SJSA1 (cell line): ENCODE results near the gene SV2B. TPM values are rescaled to one million over a fixed set of nuclear protein-coding genes. Genes with fewer than 3 reads are reported as not detected.

Experiments used
- DNase-seq, 2 experiments: peaks; one replicate each; pipeline ENCODE4 v3.0.0-alpha.2; 2015 to 2020; ENCODE audit warnings: low spot score in 2 of 2, low read depth in 1 of 2
- H3K27ac ChIP-seq: fragments of 250-450 bp; sonication (Bioruptor Pico); 2 replicates; pipeline ENCODE4 v1.5.1; 2020; ENCODE audit warnings: mild to moderate bottlenecking, moderate library complexity
- H3K27me3 ChIP-seq: fragments of 250-450 bp; sonication (Bioruptor Pico); replicated peaks from 2 replicates; pipeline ENCODE4 v1.5.1; 2020; ENCODE audit warnings: mild to moderate bottlenecking, moderate library complexity
- H3K36me3 ChIP-seq: fragments of 250-450 bp; sonication (Bioruptor Pico); 2 replicates; pipeline ENCODE4 v1.5.1; 2020; ENCODE audit warnings: mild to moderate bottlenecking
- H3K4me1 ChIP-seq: fragments of 250-450 bp; sonication (Bioruptor Pico); replicated peaks from 2 replicates; pipeline ENCODE4 v1.6.1; 2021; ENCODE audit warnings: mild to moderate bottlenecking
- H3K4me3 ChIP-seq: fragments of 250-450 bp; sonication (Bioruptor Pico); 2 replicates; pipeline ENCODE4 v1.5.1; 2020; ENCODE audit warnings: mild to moderate bottlenecking
- H3K9me3 ChIP-seq: fragments of 250-450 bp; sonication (Bioruptor Pico); replicated peaks from 2 replicates; pipeline ENCODE4 v1.5.1; 2020; ENCODE audit warnings: mild to moderate bottlenecking
- total RNA-seq: library from RNA; depleted of rRNA; stranded (reverse); fragments of >200 nt; shearing (Covaris generic); gene quantifications from 2 replicates; pipeline ENCODE4 v1.2.3, GENCODE V29; 2014

SV2B gene
- total RNA-seq, 1 experiment from 2014 or later, result not detected

- Histone ChIP-seq H3K4me3 (no peak overlapping the region), H3K9me3 (no peaks in the 10 kb centered on the region), H3K4me1 (no peaks in the 10 kb centered on the region), H3K27ac (no peak overlapping the region), H3K27me3 (no peaks in the 10 kb centered on the region), H3K36me3 (no peaks in the 10 kb centered on the region)
- no peak for DNase-seq
Measured at GRCh38 chr15:91249591-91249990, 149.5 kb downstream of the SV2B start.

- H3K4me3 ChIP-seq, result no peak overlapping the region
- DNase-seq, result no peak
- no peaks in the 10 kb centered on the region for H3K9me3 ChIP-seq
- no peak overlapping the region for H3K27ac ChIP-seq
- H3K27me3 ChIP-seq, result 0 out of 2 replicates have a peak, but pooled peaks cover 2% of the 10 kb centered on the region
- no peaks in the 10 kb centered on the region for H3K36me3 ChIP-seq
- H3K4me1 ChIP-seq, result no peaks in the 10 kb centered on the region
Measured at GRCh38 chr15:91252322-91252721, 152.3 kb downstream of the SV2B start.

DNA sequence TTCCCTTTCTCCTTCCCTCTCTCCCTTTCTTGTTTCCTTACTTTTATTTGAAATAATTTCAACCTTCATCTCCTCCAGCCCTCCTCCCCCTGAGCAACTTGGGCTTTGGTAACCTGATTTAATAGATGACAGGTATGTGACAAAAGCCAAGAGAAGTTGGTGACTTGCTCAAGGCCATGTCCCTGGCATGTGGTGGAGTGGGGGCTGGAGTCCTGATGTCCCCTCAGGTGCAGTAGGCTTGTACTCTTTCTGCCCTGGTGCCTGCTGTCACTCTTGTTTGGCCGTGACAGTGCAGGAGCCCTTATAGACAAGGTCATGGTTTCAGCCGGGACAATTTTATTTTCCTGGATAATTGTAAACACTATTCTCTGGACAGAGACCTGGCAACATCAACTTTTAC is 152.7 kb downstream of the SV2B start:
- Histone ChIP-seq H3K36me3 (no peaks in the 10 kb centered on the region), H3K4me3 (no peak overlapping the region), H3K27me3 (0 out of 2 replicates have a peak, but pooled peaks cover 2% of the 10 kb centered on the region), H3K4me1 (no peaks in the 10 kb centered on the region), H3K9me3 (no peaks in the 10 kb centered on the region), H3K27ac (no peak overlapping the region)
- no peak for DNase-seq

- Histone ChIP-seq H3K27ac (no peak overlapping the region), H3K4me1 (no peaks in the 10 kb centered on the region), H3K36me3 (no peaks in the 10 kb centered on the region), H3K4me3 (no peak overlapping the region), H3K9me3 (no peaks in the 10 kb centered on the region), H3K27me3 (0 out of 2 replicates have a peak, but pooled peaks cover 2% of the 10 kb centered on the region)
- no peak for DNase-seq
Measured at GRCh38 chr15:91253605-91254004, 153.5 kb downstream of the SV2B start.

DNA sequence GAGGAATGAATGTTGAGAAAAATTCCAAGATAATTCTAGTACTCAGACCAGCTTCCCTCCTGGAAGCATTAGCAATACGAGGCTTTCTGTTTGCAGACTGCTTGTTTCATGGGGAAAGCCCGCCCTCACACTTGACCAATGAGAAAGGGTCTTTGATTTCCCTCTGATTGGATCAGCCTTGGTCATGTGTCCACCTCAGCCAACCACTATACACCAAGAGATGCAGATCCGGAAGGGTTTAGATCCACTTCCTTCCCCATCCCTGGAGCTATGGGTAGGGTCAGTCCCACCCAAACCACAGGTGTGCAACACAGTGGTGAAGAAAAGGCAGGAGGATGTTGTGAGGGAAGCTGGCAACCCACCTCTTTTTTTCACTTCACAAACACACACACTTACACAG is 154.7 kb downstream of the SV2B start:
- Histone ChIP-seq H3K27ac (no peak overlapping the region), H3K4me3 (no peak overlapping the region), H3K27me3 (0 out of 2 replicates have a peak, but pooled peaks cover 2% of the 10 kb centered on the region), H3K4me1 (no peaks in the 10 kb centered on the region), H3K36me3 (no peaks in the 10 kb centered on the region), H3K9me3 (no peaks in the 10 kb centered on the region)
- no peak for DNase-seq

GRCh38 chr15:91255670-91256192 is 155.7 kb downstream of the SV2B start:
- no peaks in the 10 kb centered on the region for H3K9me3 ChIP-seq
- H3K27me3 ChIP-seq, result 0 out of 2 replicates have a peak, but pooled peaks cover 2% of the 10 kb centered on the region
- H3K27ac ChIP-seq, result no peak overlapping the region
- DNase-seq, result no peak
- H3K36me3 ChIP-seq, result no peaks in the 10 kb centered on the region
- H3K4me1 ChIP-seq, result no peaks in the 10 kb centered on the region
- H3K4me3 ChIP-seq, result no peak overlapping the region

DNA sequence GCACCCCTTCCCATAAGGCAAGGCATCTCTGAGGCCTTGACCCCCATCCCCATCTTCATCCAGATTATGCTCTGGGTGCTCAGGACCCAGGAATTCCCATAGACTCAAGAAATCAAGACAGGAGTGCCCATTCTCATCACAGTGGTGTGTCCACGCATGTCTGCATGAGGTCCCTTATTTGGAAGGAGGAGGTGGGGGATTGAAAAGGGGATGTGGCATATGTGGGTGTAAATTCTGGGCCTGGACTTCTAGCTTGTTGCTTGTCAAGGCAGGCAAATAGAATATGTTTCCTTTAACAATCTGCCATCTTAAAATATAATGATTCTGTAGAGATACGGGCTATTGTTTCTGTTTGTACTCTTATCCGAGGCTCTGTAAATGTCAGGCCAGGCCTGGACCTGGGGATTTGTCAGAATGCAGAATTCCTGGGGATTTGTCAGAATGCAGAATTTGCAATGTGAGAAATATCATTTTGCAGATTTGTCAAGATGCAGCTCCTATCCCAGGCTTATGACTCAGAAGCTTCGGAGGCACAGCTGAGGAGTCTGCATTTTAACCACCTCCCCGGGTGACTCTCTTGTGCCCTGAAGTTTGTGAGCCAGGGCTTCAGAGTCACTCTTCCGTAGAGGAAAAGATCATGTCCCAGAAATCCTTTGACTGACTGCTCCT is 157.8 kb downstream of the SV2B start:
- no peak overlapping the region for H3K4me3 ChIP-seq
- H3K27ac ChIP-seq, result no peak overlapping the region
- no peaks in the 10 kb centered on the region for H3K36me3 ChIP-seq
- no peak for DNase-seq
- no peaks in the 10 kb centered on the region for H3K9me3 ChIP-seq
- no peaks in the 10 kb centered on the region for H3K4me1 ChIP-seq
- 0 out of 2 replicates have a peak, but pooled peaks cover 2% of the 10 kb centered on the region for H3K27me3 ChIP-seq

GRCh38 chr15:91258415-91258759 is 158.3 kb downstream of the SV2B start:
- no peaks in the 10 kb centered on the region for H3K9me3 ChIP-seq
- 0 out of 2 replicates have a peak, but pooled peaks cover 2% of the 10 kb centered on the region for H3K27me3 ChIP-seq
- 0 out of 2 replicates have a peak, but pooled peaks cover 2% of the 10 kb centered on the region for H3K4me1 ChIP-seq
- no peak overlapping the region for H3K27ac ChIP-seq
- no peak overlapping the region for H3K4me3 ChIP-seq
- DNase-seq, result no peak
- H3K36me3 ChIP-seq, result no peaks in the 10 kb centered on the region

GRCh38 chr15:91259077-91259476 is 159.0 kb downstream of the SV2B start:
- Histone ChIP-seq H3K4me1 (peaks cover 8% of the 10 kb centered on the region; the same call in 1 of the 2 replicates), H3K9me3 (no peaks in the 10 kb centered on the region), H3K36me3 (no peaks in the 10 kb centered on the region), H3K4me3 (no peak overlapping the region), H3K27me3 (0 out of 2 replicates have a peak, but pooled peaks cover 2% of the 10 kb centered on the region), H3K27ac (no peak overlapping the region)
- no peak for DNase-seq

DNA sequence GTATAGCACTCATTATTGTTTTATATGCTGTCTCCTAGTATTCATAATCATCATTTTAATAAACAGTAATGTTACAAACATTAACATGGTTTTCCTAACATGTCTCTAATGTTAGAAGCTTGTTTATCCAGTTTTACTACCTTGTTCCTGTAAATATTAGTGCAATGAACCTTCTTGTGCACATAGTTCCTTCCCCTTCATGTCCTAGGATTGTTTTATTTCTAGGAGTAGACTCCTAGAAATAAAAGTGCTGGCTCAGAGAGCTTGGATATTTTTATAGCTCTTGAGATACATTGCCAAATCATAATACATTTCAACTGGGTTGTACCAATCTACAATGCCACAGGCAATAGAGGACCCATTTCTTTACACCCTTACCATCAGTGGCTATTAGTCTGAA is 161.3 kb downstream of the SV2B start:
- no peak overlapping the region for H3K4me3 ChIP-seq

DNA sequence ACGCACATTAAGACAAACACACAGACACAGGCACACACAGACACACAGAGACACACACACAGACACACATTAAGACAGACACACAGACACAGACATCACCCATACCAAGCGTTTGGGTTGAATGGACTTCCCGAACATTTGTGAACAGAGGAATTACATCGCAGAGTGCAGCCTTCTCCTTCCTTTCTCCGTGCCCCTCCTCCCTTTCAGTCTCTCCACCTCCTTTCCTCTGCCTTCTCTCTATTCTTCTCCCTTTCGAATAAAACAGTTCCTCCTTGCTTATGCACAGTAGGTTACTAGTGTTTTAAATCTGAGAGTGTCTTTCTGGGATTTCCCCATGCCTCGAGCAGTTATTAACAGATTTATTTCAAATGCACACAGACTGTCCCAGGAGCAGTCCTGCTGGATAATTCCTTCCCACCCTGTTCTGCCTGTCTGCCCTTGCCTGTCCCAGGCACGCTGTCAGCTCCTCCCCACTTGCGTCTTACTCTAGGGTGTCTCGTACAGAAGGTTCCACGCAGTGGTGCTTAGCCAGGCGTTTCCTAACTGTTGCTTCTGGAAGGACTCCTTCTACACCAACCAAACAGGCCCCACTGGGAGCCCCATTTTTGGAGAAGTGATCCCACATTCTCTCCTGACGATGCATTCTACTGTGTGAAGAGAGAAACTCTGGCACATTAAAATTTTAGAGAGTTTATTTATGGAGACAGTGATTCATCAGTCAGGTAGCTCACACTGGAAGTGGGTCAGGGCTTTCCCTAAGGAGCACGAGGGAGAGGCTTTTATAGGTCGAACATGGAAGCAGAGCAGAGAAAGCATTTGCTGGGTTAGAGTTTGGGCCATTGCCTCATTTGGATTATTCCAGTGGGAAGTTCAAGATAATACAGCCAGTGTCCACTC is 163.8 kb downstream of the SV2B start:
- Histone ChIP-seq H3K27ac (no peak overlapping the region), H3K9me3 (no peaks in the 10 kb centered on the region), H3K4me1 (peaks cover 8% of the 10 kb centered on the region; the same call in 1 of the 2 replicates), H3K36me3 (no peaks in the 10 kb centered on the region), H3K27me3 (no peaks in the 10 kb centered on the region), H3K4me3 (no peak overlapping the region)
- DNase-seq, result peak in 1 of 2 experiments; percentile 20

More for the DNA sequence above, 161.3 kb downstream of the SV2B start:
- Histone ChIP-seq H3K4me1 (peaks cover 8% of the 10 kb centered on the region; the same call in 1 of the 2 replicates), H3K27me3 (no peaks in the 10 kb centered on the region), H3K9me3 (no peaks in the 10 kb centered on the region), H3K27ac (no peak overlapping the region), H3K36me3 (no peaks in the 10 kb centered on the region)
- no peak for DNase-seq

GRCh38 chr15:91264651-91265351 is 164.7 kb downstream of the SV2B start:
- H3K36me3 ChIP-seq, result no peaks in the 10 kb centered on the region
- no peaks in the 10 kb centered on the region for H3K27me3 ChIP-seq
- H3K9me3 ChIP-seq, result no peaks in the 10 kb centered on the region
- DNase-seq, result no peak
- peaks cover 8% of the 10 kb centered on the region; the same call in 1 of the 2 replicates for H3K4me1 ChIP-seq
- no peak overlapping the region for H3K4me3 ChIP-seq
- H3K27ac ChIP-seq, result no peak overlapping the region

- Histone ChIP-seq H3K4me3 (no peak overlapping the region), H3K9me3 (no peaks in the 10 kb centered on the region), H3K27me3 (no peaks in the 10 kb centered on the region), H3K4me1 (peaks cover 8% of the 10 kb centered on the region; the same call in 1 of the 2 replicates), H3K27ac (no peak overlapping the region), H3K36me3 (no peaks in the 10 kb centered on the region)
- DNase-seq, result no peak
Measured at GRCh38 chr15:91265416-91265940, 165.4 kb downstream of the SV2B start.
